Superior temporal gyrus (tissue), 1 donor: Measurements from ENCODE around the gene RAB22A.
A peak's percentile ranks its signal among the peaks of the same experiment; 100 is the strongest.

Source experiments
- DNase-seq: peaks from one replicate; pipeline ENCODE4 v3.0.0-alpha.2; 2016; ENCODE audit errors: extremely low spot score

Gene RAB22A, protein sequence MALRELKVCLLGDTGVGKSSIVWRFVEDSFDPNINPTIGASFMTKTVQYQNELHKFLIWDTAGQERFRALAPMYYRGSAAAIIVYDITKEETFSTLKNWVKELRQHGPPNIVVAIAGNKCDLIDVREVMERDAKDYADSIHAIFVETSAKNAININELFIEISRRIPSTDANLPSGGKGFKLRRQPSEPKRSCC

DNA sequence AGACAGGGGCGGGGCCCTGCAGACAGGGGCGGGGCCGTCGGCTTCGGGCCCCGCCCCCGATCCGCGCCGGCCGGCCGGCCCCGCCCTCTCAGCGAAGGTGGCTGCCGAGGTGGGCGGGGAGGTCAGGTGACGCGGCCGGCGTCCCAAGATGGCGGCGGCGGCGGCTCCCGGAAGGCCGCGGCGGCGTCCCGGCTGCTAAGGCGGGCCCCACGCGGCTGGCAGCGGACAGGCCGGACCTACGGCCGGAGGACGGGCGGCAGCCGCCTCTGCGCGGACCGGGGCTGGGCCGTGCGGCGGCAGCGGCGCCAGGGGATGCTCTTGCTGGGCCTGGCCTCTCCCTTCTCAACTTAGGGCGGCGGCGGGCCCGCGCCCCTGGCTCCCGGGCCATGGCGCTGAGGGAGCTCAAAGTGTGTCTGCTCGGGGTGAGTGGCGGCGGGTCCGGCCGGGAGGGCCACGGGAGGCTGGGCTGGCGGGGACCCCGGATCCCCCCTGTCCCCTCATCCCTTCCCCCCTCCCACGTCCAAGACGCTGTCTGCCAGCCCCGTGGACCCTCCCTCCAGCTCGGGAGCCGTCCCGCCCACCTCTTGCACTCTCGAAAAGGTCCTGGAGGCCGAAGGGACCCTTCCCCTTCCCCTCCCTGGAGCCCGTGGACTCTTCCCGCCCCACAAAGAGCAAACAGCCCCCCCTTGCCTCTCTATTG, at the start of gene RAB22A:
RAB22A (plus strand) TSS at position 125 of the 700 bp plus-strand sequence; CDS start at position 387, 262 bp downstream.
- peak; percentile 57 for DNase-seq

DNA sequence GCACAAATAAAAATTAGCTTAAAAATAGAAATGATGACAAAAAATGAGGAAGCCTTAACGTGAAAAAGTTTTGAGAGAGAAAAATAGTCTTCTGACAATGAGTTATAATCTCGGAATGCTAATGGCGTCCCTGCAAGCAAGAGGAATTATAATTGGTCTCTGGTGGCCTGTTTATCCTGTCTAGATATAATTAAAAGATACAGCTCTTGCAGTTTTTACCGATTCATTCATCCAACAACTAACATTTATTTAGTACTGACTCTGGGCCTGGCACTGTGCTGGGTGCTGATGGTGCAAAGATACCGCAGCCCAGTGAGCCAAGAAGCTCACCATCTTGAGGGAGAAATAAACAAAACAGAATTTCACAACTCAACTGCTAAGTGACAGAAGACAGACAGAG, 49.5 kb upstream of the RAB22A start:
- DNase-seq = no peak

DNA sequence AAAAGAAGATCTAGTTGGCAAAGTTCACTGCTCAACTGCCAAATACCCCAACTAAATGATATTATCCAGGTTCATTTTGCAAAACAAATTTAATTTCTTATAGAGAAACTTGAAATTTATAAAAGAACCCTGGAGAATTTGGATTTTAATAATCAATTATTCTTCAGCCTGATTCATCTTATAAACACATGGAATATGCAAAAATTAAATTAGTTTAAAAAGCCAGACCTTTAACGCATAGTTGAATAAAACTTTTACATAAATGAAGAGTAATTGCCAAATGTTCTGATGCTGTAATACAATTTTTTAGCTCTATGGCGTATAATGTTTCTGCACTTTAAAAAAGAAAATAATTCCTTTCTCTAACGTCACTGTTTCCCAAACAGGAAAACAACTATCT, 47.9 kb upstream of the RAB22A start:
- no peak for DNase-seq

DNA sequence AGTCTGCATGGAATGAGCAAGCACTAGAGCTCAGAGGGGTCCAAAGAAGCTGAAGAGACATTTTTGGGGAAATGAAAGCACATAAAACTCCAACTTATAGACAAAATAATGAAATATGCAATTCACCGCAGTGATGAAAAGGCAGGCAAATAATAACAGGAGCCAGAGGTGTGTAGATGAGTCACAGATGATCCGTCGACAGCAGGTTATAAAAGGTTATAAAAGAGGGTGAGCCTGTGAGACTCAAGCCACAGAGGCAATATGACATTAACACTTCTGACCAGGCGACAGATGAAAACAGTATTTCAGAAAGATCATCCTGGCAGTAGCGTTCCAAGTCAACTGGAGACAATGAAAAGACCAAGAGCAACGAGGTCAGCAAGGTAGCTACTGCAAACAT, 45.2 kb upstream of the RAB22A start:
- no peak for DNase-seq

DNA sequence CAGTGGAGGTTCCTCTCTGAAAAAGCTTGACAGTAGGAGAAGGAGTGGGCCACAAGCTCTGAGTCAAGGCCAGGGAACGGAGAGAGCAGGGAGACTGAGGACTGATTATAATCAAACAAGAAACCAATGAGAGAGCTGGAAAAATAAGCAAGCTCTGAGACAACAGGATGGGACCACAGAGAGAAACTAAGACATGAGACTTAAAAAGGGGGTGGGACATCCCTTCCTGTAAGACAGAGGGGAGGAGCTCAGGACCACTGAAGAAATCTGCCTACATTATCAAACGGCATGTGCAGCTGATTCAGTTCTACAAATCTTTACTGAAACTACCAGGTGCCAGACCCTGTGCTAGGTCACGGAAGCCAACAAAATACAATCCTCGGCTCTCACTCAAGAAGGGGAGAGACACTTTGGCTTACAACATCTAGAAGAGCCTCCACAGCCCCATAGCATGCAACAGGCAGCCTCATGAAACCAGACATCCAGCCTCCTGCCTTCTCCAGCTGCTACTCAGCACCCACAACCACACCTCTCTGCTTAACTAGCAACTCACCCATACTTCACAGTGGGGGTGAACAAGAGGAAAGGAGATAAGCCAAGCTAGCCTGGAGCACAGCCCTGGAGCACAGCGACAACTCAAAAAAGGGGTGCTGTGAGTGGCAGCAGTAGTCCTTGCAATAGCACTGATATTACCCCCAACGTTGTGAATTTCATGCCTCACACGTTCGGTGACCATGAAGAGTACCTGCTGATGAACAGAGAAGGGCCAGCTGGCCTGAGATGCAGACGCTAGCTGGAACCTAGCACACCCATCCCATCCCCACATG, 41.9 kb upstream of the RAB22A start:
- no peak for DNase-seq

DNA sequence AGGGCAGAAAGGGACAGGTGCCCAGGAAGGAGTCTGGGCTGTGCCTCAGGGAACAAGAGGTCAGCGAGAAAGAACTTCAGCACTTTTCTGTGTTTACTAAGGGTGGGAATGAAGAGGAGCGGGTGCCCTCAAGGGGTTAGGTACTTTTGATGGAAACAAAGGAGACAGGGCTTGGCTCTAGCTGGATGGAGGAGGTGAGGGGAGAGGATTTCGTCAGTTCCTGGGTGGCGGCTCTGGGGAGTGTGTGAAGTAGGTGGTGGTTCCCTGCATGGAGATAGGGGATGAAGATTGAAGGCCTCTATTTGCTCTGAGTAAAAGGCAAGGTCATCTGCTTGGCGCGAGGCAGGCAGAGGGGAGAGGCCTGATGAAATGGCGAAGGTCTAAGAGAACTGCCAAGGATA, 41.1 kb upstream of the RAB22A start:
- DNase-seq = no peak

- DNase-seq = no peak
These were observed 40.4 kb upstream of the RAB22A start for GRCh38 chr20:58268936-58269619.

GRCh38 chr20:58271606-58272351, 37.7 kb upstream of the RAB22A start:
- DNase-seq = no peak

GRCh38 chr20:58274384-58274783, 35.1 kb upstream of the RAB22A start:
- no peak for DNase-seq

DNA sequence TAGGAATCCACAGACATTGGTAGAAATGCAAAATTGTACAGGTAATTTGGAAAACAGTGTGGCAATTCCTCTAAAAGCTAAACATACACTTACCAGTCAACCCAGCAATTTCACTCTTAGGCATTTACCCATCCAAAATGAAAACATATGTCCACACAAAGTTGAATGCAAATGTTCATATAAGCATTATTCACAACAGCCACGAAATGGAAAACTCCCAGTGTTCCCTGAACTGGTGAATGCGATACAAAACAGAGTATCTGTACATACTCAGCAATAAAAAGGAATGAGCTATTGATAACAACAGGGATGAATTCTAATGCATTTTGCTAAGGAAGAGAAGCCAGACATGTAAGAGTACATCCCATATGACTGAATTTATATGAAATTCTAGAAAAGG, 32.4 kb upstream of the RAB22A start:
- DNase-seq = no peak

DNA sequence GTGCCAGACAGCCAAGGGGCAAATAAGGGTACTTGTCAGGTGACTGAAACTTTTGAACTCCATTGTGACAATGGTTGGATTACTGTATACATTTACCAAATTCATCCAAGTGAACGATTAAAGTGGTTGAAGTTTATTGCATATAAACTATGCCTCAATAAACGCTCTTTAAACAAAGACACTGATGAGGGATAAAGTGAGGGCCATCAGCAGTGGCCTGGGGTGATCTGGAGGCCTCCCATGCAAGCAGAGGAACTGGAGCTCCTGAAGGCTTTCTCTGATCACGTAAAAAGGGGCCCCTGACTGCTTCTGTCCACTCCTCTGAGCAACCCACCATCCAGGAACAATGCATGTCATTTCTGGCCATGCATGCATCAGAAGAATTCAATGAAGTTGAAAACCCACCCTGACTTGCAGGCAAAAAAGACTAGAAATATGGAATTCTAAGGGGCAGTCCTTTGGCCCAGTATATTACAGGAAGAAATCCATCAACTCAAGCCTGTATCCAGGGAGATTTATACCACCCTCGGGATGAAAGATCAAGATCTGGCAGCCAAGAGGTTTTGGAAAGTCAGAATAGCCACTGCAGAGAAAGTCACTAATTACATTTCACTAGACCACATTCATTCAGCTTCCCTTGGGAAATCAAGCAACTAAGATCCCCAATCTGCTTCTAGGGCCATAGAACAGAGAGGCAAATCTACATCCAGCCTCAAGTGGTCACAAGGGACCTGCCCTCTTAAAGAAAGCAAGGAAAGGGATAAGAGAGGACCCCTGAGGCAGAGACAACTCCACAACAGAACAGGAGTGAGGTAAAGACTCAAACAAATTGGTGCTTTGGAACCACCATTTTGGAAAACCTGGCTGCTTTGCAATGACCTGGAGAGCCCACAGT, 31.7 kb upstream of the RAB22A start:
- no peak for DNase-seq

DNA sequence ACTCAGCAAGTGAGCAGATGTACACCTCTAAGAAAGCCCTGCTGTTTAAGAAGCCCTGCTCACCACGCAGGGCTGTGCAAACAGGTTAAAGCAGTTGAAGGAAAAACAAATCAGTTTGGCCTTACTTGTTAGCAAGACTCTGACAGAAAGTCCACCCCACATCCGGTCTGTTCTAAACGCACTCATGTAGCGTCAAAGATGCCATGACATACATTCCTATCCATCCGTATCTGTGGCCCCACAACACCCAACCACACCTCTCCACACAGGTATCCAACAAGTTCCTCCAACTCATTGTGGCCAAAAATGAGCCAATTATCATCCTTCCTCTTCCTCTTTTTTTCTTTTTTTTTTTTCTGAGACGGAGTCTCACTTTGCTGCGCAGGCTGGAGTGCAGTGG, 22.8 kb upstream of the RAB22A start:
- no peak for DNase-seq

DNA sequence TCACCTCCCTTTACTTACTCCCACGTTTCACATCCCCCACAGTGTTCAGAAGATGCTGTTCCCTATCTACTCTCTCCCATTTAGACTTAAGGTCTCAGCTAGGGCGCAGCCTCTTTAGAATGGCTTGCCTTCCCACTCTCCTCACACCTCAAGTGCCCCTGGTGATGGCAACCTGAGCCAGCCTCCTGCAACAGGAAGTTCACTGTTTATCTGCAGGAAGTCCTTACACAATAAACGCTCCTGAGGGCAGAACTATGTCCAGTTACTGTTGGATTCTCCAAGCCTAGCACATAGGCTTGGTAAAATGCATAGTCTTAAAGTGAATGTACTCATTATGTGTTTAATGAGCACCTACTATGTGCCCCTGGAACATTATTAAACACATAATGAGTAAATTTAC, 21.9 kb upstream of the RAB22A start:
- DNase-seq = no peak

- DNase-seq = no peak
These were observed 20.4 kb upstream of the RAB22A start for GRCh38 chr20:58289143-58289542.

DNA sequence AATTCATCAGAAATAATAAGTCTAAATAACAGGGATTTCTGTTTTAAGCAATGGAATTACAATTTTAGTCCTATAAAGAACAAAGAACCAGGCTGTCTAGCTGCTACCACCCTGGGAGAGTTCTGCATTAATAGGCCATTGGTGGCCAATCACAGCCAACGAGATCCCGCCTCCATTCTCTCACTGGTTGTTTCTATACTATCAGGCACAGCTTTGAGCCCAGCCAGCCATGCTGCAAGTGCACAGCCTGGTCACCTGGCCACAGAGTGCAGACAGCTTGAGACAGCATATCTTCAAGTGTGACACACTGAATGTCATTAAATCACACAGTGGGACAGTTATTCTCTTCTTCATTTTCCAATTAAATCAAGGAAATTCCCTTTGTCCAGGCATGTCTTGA, 16.1 kb upstream of the RAB22A start:
- peak; percentile 64 for DNase-seq

DNA sequence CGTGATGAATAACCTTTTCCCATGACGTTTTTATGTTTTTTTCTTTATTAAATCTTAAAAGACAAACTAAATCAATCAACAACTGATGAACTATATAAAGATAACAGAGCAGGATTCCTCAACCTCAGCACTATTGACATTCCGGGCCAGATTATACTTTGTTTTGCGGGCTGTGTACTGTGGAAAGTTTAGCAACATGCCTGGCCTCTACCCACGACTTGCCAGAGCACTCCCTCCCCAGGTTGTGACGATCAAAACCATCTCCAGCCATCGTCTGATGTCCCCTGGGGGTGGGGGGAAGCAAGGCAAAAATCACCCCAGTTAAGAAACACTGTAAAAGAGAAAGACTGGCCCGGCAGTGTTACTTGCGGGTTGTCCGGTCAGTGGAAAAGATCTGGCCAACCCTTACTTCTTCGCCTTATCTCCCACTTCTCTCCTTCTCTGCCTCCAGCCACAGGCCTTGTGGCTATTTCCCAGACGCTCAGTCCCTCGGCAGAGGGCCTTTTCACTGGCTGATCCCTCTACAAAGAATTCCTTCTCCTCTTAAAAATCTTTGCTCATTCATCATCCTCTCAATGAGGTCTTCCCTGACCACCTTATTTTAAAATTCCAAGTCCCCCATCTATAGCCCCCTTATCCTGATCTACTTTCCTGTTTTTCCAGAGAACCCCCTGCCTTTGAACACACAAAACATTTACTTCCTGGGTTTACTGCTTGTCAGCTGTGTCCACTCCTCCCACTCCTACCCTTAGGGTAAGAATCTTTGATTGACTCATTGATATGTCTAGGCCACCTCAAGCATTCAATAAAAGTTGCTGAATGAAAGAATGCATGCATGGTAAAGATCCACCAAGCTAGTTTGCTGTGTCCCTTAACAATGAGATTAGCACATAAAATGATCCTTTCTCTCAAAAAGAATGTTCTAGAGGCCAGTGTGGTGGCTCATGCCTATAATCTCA, 14.7 kb upstream of the RAB22A start:
- DNase-seq = no peak

DNA sequence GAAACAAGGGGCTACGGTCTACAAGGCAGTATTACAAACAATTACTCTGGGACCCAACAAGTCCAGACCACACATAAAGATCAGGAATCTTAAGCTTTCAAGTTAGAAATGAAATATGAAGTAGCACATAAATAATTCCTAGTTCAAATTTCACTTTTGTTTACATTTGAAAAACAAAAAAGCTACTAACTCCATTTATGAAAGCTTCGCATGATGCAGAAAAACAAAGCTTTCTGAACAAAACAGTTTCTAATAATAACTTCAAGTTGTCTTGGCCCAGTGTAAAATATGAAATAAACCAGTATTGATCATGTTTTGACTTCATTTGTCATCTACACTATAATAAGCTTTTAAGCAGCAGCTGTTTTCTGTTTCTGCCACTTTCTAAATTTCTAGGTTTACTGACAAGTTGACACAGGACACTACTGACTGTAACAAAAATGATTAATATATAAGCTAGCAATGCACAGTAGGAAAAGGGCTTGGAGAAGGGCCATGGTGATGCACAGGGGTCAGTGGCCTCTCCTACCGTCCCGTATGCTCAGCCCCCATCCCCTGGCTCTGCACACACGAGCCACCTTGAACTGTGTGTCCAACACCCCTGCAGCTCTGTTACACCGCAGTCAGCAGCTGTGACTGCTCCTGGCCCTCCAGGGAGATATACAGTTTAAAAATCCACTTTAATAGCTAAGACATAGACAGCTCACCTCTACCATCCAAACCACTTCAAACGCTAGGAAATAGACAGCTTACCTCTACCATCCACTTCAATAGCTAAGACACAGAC, 13.3 kb upstream of the RAB22A start:
- no peak for DNase-seq

- DNase-seq = no peak
These were observed 12.1 kb upstream of the RAB22A start for GRCh38 chr20:58297394-58297793.

- no peak for DNase-seq
These were observed 9.2 kb upstream of the RAB22A start for GRCh38 chr20:58300321-58300720.
